PC-9 (cell line): Measurements from ENCODE around the gene NDUFS1.

Experiments
- CTCF ChIP-seq: fragments of 200-600 bp; sonication (generic); conservative IDR thresholded peaks from 2 replicates; pipeline ENCODE4 v1.6.1; 2017; ENCODE audit warnings: mixed run types, antibody characterized with exemption, mild to moderate bottlenecking, moderate library complexity
- EZH2 ChIP-seq: fragments of 200-600 bp; sonication (generic); IDR thresholded peaks from 2 replicates; pipeline ENCODE4 v1.8.0; 2017; ENCODE audit warnings: antibody characterized with exemption, low read depth

DNA sequence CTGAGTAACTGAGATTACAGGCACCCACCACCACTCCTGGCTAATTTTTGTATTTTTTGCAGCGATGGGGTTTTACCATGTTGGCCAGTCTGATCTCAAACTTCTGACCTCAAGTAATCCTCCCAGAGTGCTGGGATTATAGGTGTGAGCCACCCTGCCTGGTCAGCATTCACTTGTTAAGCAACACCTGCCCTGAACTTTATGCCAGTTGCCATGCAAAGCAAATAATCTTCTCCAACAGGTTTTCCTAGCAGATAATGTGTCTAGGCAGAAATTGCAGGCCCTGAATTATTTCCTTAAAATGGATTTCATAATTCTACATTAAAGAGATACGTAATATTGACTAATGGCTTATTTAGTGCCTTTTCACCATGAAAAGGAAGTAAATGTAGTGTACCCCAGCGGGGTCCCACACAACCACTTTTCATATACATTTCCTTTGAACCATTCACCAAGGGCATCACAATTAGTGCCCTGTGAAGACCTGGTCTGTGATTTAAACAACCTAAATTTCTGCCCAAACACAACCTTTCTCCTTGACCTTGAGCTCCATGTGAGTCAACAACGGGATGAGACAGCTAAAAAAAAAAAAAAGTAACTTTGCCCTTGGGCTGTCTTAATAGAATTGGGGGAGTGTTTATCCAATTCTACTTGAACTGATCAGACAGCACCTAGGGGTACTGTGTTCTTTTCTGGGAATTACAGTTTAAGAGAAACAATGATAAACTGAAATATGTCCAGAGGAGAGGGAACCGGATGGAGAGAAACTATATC, 42.0 kb upstream of the NDUFS1 start:
- TF ChIP-seq CTCF (no peak), EZH2 (no peak)
